LNCAP (cell line): Measurements from ENCODE around the gene CEP164.

ENCODE experiments used
- TF ChIP-seq, protein P1 (sequence below): fragments of 450-650 bp; IDR thresholded peaks from 2 replicates; pipeline ENCODE4 v1.5.1; 2017; ENCODE audit warnings: mild to moderate bottlenecking

Gene CEP164

DNA sequence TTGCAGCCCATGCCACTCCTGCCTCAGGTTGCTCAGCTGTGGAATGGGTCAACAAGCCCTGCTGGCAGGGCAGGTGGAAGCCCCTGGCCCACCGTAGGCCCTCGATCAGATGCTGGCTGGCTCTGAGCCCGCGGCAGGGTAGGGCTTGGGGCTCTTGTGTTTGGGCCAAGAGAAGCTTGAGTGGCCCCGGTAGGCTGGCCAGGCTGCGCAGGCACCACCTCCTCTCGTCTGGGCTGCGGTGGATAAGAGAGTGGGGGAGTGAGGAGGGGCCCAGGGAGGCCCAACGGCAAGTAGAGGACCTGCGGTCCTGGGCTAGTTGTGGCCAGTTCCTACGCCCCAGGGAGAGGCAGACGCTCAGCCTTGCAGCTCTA lies 115.2 kb downstream of the CEP164 start:
- TF ChIP-seq, protein P1, sequence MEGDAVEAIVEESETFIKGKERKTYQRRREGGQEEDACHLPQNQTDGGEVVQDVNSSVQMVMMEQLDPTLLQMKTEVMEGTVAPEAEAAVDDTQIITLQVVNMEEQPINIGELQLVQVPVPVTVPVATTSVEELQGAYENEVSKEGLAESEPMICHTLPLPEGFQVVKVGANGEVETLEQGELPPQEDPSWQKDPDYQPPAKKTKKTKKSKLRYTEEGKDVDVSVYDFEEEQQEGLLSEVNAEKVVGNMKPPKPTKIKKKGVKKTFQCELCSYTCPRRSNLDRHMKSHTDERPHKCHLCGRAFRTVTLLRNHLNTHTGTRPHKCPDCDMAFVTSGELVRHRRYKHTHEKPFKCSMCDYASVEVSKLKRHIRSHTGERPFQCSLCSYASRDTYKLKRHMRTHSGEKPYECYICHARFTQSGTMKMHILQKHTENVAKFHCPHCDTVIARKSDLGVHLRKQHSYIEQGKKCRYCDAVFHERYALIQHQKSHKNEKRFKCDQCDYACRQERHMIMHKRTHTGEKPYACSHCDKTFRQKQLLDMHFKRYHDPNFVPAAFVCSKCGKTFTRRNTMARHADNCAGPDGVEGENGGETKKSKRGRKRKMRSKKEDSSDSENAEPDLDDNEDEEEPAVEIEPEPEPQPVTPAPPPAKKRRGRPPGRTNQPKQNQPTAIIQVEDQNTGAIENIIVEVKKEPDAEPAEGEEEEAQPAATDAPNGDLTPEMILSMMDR, result no peak

DNA sequence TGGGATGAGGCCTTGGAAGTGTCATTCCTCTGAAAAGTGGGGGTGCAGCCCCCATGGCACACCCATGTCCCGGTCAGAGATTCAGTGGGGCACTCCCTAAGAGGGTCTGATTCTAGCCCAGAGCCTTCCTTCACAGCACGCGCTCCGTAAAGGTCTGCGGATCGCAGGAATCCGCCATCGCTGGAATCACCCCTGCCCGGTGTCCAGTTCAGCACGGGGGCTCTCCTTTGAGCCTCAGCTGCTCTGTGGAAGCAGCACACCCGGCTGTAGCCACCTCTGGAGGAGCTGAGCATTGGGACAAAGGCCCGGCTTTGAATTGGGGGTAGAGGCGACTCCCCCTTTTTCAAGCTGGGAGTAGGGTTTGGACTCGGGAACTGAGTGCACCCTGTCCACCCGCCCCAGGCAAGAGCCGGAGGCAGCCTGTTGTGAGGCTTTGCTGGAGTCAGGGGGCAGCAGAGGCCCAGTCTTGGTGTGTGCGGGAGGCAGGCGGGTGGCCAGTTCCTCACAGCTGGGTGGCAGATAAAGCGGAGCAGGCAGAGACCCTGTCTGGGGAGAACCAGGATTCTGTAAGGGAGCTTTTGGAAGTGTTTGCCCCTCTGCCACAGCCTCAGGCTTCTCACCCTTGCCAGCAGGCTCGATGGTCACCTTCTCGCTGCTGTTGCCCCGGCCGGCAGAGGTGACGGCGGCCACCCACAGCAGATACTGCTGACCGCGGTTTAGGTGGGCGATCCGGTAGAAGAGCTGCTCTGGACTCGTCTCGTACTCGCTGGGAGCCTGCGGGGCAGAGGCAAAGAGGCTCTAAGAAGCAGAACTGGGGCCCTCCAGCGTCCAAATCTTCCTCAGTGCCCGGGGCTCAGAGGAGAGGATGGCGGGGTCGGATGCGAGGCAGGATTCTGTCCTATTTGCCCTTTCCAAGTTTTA lies 115.9 kb downstream of the CEP164 start:
- TF ChIP-seq, protein P1, result peak; percentile 66

DNA sequence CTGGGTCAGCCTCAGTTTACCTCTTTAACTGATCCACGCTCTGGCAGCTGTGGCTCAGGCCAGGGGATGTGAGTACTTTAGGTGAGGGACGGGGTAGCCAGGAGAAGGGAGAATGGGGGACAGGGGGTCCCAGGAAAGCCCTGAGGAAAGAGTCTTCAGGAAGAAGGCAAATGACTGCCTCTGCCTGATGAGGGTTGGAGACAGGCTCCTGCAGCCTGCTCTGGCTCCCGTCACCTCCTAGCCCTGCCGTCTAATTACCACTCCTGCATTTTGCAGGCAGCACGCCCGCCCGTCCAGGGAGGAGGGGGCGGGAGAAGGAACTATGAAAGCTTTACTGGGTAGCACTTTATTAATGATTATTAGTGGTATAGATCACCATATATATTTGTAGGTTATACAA lies 116.6 kb downstream of the CEP164 start:
- TF ChIP-seq, protein P1, result no peak

DNA sequence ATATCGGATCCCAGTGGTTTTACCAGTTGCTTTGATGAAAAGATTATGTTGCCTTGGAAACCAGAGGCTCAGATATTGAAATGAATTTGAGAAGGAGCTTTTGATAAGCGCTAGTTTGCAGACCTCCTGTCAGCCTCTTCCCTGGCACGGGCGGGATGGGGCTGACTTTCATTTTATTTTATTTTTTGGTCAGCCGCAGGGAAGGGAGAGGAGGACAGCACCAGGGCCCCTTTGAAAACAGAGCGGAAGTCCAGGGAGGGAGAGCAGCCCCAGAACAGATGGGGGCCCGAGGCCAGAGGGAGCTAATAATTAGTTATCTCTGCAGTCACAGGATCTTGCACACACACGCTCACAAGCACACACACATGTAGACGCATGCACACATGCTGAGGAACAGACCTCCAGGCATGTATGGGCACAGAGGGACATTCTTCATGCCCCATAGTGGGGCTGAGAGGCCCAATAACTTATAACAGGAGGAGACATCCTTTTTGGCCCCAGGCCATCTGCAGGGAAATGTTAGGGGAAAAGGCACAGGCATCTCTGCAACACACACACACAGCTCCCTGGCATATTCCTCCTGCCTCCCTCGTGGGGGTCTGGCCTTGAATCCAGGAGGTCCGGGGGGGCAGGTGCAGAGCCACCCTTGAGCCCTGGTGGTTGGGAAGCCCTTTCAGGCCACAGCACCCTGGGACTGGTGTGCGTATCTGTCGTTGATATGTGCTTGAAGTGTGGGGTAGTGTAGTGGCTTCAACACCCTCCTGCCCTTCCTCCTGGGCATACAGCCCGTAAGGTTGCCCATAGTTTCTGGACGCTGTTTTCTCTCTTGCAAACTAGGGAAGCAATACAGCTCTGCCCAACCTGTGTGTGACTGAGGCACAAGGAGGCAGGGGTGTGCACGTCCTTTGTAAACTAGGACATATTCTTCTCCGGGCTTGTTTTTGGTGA lies 117.3 kb downstream of the CEP164 start:
- TF ChIP-seq, protein P1, result no peak

DNA sequence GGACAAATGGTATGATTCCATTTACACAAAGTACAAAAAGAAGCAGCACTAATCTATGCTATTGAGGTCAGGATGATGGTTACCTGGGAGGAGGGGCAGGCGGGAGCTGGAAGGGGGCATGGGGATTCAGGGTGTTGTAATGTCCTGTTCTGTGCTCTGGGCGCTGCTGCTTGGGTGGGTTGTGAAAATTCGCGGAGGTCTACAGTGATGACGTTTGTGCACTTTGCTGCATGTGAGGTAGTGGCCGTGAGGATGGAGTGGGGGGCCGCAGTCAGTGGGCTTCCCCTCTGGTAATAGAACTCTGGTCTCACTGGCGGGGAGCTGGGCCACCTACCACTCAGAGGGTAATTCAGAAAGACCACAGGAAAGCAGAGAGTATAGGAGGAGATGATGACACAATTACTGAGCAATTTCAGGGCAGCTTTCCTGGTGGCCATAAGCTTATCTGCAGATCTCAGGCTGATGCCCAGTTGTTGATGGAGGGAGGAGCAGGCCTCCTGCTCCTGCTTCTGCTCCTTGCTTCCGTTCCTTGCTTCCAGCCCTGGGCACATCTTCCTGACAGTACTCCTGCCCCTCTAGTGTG lies 121.5 kb downstream of the CEP164 start:
- TF ChIP-seq, protein P1, result no peak

DNA sequence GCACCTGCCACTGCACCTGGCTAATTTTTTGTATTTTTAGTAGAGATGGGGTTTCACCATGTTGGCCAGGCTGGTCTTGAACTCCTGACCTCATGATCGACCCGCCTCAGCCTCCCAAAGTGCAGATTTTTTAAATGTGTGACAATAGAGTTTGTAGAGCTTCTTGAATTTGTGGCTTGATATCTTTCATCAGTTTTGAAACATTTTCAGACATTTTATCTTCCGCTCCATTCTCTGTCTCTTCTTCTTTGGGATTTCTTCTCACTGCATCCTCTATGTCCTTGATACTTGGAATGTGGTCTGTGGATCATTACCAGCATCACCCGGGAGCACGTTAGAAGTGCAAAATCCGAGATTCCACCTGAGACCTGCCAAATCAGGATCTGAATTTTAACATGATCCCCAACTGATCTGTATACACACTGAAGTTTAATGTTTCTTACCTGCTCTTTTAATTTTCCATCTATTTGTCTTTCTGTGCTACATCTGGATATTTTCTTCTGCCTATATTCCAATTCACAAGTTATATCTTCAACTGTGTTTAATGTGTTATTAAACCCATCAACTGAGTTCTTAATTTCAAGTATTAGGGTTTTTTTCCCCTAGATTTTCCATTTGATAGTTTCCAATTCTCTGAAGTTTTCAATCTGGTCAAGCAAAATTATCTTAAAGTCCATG lies 126.4 kb downstream of the CEP164 start:
- TF ChIP-seq, protein P1, result no peak

DNA sequence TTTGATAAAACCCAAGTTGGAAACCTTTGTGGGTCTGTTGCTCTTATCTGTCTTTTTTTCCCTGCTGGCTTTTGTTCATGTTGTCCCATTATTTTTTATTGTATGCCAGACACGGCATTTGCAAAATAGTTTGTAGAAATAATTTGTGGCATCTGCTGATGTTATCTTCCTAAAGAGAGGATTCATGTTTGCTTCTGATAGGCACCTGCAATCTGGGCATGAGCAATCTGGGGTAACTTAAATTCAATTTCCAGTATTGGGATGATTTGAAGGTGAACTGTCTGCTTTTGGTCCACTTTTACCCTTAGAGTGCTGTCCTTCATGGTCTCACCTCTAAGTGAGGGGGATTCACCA lies 126.9 kb downstream of the CEP164 start:
- TF ChIP-seq, protein P1, result no peak
